Measurements from ENCODE around the gene CLEC16A.

Gene CLEC16A

DNA sequence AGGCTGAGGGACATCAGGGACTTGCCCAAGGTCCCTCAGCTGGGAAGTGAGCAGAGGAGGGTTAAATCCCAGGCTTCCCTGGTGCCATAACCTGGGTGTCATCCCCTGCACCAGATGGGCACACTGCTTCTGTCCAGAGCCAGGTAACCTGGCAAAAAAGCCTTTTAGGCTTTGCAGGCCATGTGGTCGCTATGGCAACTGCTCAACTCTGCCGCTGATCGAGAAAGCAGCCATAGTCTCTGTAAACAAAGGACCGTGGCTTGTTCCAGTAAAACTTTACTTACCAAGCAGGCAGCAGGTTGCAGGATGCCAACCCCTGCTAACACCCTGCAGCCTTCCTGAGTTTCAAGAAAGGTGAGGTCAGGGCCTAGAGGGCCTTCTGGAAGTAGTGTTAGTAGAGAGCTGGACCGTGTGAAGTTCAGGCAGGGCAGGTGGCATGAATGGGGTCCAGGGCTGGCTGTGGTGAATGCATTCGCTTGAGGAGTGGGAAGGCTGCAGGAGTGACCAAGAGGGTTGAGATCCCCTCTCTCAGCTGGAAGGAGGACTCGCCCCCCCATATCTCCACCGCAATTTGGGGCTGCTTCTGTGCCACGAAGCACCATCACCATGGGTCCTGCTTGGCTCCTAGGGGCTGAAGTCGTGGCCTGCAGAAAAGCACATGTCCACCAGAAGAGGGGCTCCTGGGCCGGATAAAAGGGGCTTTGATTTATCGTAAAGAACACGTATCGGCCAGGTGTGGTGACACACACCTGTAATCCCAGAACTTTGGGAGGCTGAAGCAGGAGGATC is 220.3 kb downstream of the CLEC16A start:
- DNase-seq, result peak; percentile 13

DNA sequence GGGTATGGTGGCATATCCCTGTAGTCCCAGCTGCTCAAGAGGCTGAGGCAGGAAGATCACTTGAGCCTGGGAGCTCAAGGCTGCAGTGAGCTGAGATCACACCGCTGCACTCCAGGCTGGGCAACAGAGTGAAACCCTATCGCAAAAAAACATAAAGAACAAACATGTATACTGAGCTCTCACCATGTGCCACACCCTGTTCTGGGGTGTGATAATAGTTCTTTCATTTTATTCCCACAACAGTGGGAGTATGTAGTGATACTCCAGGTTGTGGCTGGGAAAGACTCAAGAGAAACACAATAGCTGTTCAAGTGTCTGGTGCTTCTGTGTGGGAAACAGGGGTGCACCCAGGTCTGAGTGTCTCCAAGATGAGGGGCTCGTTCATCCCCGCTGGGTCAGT is 221.0 kb downstream of the CLEC16A start:
- DNase-seq, result no peak

DNA sequence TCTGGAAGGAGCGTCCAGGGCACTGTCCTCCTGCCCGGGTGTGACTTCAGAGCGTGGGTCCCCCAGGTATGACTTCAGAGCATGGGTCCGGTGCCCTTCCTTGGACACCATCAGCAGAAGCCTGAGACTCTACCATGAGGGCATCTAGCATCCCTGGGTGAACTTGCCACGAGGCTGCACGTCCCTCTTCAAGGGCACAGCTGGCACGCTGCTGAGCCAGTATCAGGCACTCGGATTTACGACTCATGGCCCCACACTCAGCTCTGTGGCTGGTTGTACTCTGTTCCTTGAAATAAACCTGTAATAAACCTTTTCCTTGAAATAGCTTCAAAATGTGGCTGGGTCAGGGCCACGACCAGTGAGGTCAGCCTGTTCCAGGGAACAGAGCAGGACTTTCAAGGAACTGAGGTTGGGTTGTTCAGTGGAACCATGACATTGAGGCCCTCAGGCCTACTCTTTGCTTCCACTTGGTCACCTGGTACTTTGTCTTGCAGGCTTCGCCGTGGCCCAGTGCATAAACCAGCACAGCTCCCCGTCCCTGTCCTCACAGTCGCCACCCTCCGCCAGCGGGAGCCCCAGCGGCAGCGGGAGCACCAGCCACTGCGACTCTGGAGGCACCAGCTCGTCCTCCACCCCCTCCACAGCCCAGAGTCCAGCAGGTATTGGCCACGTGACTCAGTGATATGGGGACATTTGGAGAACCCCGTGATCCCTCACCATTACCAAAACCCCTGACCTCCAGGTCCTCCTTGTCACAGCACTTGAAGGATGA is 221.7 kb downstream of the CLEC16A start:
- DNase-seq, result no peak

DNA sequence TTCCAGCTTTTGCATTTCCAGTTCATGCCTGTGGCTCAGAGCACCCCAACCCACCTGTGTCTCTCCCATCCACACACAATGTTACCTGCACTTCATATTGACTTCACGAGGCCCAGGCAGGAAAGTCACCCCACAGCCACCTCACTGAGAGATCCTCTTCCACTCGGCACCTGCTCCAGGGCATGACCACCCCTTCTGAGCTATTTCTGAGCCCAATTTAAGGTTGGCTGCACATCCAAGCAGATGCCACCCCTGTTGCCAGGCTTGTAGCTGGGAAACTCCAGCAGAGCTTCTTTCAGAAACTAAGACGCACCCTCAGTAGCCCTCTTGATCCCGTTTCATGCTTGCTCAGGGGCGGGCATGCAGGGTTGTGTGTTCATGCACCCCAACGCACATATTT is 223.2 kb downstream of the CLEC16A start:
- DNase-seq, result no peak

DNA sequence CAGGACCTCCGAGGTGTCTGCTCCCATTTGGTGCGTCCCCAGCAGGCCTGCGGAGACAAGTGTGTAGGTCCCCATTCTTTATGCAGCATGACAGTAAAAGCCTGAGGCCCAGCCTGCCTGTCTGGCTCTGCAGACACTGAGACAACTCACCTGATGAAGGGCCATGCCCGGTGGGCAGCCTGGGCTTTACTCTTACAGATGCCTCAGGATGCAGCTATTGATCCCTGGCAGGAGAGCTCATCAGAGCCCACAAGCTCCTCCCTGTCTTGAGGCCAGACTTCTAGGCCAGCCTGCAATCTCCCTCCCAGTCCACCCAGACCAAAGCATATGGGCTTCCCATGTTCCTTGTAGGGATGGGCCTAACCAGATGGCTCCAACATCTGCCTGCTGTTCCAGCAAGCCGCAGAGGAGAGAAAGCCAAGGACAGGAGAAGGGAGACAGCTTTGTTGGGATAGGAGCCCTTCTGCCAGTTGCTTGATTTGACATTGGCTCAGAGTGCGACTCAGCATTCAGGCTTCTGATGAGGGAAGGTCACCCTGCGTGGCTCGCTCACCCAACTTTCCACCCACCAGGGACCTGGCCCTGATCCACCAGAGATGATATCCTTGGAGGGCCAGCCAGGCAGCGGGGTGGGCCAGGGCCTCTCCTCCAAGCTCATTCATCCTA is 224.2 kb downstream of the CLEC16A start:
- no peak for DNase-seq

DNA sequence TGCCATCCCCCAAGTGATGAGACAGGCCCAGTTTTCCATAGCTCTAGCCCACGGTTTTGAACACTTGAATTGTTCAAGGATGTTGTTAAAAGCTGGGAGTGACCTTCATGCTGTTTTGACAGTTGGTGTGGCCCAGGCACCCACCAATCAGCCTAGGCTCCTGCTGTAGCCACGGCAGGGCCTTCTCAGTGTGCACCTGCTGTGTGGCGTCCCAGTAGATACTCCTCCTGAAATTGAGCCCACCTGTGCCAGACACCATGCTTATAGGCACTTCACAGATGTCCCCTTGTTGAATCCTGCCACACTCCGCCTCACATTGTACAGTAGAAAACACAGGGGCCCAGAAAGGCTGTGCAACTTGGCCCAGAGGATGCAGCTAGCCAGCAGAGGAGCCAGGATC is 225.3 kb downstream of the CLEC16A start:
- DNase-seq, result no peak

DNA sequence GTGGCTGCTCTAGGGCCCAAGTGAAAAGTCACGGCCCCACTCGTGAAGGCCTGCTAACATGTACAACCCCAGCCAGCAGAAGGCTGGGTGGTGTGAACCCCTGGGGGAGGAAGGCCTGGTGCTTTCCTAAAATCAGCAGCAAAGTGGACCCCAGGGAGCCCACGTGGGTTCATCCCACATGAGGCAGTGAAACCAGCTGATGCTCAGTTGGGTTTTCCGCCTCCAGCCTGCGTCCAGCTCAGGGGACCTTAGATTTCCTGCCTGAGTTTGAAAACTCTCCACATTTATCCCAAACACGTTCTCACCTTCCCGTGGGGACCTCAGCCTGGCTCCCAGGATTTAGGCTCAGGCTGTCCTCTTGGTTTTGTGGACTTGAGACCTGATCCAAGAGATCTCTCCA is 225.8 kb downstream of the CLEC16A start:
- DNase-seq, result no peak

DNA sequence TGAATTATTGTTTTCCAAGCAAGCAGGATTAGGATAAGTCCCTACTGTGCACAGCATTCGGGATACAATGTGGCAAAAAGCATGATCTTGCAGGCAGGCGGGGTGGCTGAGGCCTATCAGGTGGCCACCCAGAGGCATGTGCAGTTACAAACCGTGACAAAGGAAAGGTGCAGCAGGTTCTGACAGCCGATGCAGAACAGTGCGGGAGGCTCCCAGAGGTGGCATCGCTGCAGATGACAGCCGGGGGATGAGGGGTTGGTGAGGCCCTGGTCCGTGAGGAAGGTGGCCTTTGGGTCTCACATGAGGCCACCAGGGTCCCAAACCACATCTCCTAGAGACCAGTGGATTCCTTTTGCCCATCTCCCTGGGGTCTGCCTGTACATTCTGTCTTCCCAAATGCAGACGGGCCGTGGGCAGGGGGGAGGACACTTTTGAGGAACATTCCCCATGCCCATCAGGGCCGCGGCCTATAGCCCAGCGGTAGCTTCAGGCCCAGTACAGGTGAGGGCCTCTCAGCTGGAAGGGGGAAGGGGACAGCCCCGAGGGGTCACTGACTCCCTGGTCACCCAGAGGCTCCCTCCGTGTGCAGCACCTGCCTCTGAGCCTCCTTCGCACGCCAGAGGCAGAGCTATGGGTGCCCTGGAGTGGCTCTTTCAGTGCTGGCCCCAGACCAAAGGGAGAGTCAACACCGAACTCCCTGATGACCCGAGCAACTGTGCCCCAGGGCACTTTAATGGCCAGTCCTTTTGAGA is 226.5 kb downstream of the CLEC16A start:
- DNase-seq, result no peak

DNA sequence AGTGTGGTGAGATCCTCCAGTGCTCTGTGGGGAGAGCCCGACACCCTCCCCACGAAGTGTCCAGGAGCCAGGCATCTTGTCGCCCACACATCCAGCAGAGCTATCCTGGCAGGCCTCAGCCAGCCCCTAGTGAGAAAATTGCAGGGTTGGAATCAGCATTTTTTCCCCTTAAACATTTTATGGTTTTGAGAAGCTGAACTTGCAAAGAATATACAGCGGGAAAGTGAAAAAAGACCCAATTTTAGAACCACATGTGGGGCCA is 227.0 kb downstream of the CLEC16A start:
- no peak for DNase-seq

DNA sequence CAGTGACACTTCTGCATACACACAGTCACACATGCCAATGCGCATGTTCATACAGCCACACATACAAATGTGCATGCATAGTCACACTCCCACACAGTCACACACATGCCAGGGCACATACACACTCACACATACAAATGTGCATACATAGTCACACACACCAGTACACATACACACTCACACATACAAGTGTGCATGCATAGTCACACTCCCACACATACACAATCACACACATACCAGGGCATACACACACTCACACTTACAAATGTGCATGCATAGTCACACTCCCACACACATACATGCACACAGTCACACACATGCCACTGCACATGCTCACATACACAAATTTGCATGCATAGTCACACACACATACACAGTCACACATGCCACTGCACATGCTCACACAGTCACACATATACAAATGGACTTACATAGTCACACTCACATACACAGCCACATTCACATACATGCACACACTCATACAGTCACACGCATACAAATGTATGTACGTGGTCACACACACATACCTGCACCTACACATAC is 227.5 kb downstream of the CLEC16A start:
- DNase-seq, result no peak

DNA sequence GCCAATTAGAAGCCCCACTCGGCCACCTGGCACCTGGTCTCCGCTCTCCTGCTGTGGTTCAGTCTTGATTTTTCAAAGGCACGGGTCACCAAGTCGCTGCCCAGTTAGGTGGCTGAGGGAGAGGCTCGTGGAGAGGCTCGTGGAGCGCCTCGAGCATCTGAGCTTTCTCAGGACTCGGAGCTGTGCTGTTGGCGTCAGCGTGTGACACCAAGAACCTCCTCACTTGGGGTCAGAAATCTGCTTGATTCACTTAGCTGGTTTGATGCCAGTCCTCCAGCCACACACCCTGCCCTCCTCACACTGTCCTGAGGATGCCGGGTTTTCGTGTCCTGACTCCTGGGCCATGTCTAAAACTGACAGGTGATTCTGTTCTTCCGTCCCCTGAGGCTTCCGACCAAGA is 229.1 kb downstream of the CLEC16A start:
- no peak for DNase-seq

DNA sequence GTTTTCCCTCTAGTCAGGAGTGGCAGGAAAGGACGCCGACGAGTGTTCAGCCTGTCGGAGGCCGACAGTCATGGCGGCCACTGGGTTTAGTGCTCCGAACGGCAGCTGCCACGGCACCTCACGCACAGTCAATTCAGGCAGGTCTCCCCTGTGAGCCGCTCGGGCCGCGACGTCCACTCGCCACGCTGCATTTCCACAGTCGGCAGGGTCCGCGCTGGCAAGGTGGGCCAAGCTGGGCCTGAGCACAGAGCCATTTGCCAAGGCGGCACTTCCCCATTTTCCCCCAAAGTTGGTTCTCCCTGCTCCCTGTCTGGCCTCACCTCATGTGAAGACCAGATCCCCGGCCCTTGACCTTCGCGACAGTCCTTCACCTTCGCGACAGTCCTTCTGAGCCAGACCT is 229.8 kb downstream of the CLEC16A start:
- no peak for DNase-seq

DNA sequence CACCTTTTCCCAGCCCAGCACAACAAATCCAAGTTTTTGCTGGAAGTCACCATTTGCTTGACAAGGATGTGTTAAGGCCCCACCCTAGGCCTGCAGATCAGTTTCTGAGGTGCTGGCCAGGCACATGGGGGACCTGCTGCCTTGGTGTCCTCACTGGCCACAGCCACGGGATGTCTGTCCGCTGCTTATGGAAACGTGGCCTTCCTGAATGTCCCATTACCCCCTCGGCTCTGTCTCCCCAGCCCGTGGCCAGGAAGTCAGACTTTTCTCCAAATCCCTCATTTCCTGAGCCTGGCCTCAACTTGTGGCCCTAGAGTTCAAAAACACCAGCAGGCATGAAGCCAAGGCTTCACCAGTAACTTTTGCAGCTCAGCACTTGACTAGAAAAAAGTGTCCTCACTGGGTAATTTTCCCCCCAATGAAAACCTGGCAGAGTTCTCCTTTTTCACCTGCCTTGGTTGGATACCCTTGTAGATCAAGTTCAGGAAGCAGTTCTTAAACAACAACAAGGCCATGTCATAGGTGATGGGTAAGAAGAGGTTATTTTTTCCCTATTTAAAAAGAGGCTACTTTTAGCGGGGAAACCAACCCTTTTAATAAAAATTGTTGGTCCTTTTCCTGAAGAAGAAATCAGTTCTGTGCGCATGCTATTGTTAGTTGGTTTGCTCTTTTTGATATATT is 230.9 kb downstream of the CLEC16A start:
- DNase-seq, result no peak

DNA sequence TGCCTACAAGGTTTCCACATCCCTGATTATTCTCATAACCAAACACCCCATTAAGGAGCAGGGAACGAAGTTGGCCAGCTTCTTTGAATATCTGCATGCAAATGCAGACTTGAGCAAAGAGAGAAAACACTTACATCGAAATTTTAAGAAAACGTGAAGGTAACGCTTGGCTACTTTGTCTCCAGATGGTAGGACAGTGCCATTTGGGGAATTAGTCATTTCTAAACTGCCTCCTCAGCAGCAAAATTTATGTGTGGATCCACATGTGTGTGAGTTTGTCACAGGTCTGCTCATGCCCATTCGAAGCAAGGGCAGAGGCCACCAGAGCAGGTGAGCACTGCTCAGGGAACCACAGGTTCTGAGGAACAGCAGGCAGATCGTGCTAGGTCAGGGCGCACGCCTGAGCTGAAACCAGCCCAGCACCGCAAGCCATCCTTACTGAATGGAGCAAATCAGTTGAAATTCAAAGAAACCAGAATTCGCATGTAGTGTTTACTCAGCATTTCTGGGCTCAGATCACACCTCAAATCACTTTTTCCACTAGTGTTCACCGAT is 231.5 kb downstream of the CLEC16A start:
- DNase-seq, result no peak

DNA sequence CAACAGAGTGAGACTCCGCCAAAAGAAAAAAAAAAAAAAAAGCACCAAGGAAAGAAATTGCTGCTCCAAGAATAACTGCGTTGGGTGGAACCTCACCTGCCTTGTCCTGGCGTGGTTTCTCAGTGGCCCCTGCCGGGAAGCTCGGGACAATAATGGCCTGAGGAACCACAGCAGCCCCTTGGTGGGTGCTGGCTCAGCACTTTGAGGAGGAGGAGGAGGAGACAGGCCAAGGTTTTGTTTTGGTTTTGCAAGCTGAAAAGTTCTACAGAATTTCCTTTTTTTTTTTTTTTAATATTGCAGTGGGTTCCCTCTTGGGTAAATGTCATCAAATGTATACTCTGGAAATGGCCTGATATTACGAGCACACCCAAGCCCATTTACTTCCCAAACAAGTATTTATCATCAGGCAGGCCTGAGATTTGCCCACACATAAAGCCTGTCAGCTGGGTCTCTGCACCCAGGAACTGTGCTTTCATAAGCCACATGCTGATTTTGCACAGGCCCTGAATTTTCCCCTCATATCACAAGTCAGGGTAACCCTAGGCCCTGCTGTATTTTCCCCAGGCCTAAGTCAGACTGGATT is 233.3 kb downstream of the CLEC16A start:
- DNase-seq, result no peak

DNA sequence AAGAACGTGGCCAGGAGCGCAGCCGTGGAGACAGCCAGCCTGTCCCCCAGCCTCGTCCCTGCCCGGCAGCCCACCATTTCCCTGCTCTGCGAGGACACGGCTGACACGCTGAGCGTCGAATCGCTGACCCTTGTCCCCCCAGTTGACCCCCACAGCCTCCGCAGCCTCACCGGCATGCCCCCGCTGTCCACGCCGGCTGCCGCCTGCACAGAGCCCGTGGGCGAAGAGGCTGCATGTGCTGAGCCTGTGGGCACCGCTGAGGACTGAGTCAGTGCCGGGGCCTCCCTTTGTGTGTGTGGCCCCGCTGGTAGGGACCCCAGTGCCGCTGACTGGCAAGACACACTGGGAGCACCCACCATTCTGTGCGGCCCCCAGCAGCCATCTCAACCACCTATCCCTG is 234.1 kb downstream of the CLEC16A start:
- no peak for DNase-seq

DNA sequence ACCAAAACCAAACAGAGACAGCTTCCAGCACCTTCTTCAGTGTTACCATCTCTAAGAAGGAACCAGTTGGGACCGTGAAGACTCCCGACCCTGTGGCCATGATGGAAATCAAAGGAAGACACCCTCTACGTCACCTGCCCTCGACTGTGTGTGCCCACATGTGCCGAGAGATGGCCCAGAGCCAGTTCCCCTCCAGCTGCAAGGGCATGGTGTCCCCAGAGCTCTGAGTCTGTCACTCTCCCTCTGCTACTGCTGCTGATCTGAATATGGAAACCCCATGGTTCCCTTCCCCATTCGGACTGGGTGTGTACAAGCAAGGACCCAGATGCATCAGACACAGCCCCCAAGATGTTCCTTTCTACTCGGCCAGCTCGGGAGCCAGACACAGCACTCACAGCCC is 235.2 kb downstream of the CLEC16A start:
- no peak for DNase-seq

DNA sequence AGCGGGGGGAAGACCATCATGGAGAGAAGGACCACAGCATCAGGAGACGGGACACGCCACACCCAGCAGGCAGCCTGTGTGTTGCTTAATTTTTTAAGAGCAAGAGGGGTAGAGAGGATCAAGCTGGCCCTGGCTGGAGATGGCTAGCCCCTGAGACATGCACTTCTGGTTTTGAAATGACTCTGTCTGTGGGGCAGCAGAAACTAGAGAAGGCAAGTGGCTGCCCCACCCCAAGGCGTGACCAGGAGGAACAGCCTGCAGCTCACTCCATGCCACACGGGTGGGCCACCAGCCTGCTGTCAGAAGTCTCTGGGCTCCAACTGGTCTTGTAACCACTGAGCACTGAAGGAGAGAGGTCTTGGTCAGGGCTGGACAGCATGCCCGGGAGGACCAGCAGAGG is 236.1 kb downstream of the CLEC16A start:
- no peak for DNase-seq

DNA sequence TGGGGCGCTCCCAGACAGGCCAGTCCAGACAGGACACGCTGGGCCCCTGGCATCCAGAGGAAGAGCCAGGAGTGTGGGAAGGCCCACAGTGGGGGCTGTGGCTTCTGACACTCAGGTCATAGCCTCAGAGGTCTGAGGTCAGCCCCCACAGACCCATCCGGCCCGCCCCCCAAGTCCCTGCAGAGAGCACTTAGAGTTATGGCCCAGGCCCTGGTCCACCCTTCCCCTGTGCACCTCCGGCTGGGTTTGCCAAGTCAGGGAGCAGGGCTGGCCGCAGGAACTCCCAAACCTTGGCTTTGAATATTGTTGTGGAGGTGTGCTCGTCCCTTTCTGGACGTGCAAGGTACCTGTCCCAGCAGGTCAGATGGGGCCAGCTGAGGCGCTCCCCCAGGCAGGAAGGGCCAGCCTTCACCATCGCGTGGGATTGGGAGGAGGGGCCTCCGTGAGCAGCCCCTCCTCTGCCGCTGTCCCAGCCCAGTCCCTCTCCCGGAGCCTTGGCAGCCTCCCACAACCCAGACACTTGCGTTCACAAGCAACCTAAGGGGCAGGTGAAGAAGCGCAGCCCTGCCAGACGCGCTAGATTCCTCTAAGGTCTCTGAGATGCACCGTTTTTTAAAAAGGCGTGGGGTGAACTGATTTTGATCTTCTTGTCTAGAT is 237.0 kb downstream of the CLEC16A start:
- DNase-seq, result no peak

DNA sequence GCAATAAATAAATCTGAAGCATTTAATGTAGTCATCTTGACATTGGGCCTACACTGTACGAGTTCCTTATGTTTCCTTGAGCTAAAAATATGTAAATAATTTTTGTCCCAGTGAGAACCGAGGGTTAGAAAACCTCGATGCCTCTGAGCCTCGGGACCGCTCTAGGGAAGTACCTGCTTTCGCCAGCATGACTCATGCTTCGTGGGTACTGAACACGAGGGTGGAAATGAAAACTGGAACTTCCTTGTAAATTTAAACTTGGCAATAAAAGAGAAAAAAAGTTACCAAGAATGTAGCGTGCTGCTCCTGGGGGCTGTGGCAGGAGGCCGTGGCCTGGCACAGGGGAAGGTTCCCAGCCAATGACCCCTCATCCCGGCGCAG is 237.5 kb downstream of the CLEC16A start:
- no peak for DNase-seq

DNA sequence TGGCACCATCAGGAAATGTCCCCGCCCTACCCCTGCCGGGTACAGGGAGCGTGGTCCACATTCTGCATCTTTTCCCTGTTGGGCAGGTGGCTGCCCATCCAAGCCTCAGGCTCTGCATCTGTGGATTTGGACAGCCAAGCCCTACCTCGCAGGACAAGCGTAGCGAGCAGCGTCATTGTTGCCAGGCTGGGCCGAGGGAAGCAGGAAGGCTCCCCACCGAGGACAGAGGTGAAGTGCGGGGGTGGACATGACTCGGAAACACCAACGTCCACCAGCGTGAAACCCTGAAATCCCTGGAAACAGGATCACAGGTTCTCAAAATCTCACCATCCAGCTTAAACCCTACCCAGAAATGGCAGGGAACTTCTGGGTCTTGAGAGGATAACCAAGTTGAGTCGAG is 238.0 kb downstream of the CLEC16A start:
- DNase-seq, result no peak
